WTC11 (cell line): Measurements from ENCODE around the gene MNT. TPM values are rescaled to one million over a fixed set of nuclear protein-coding genes. Genes with fewer than 3 reads are reported as not detected.

Experiments
- ATAC-seq: fragments of 200-7000 bp; cut with Tn5 transposase; 2 replicates; pipeline ENCODE4 v1.10.0; 2021; ENCODE audit warnings: mild to moderate bottlenecking, moderate library complexity
- CTCF ChIA-PET: fragments of 300-600 bp; sonication (Branson Sonifier 250); formaldehyde crosslinking; loops from one replicate; lab custom pipeline; 2021; ENCODE audit warnings: antibody characterized with exemption; lab: Charles Lee
- POLR2A ChIA-PET: fragments of 350-600 bp; sonication (Branson Sonifier 250); formaldehyde crosslinking; loops from one replicate; lab custom pipeline; 2021; ENCODE audit warnings: antibody characterized with exemption; lab: Charles Lee
- DNase-seq: peaks from one replicate; pipeline ENCODE4 v3.0.0; 2021; ENCODE audit warnings: low spot score
- H3K27ac Mint-ChIP-seq: 2 replicates; pipeline ENCODE4 v1.8.0; 2021; ENCODE audit warnings: mixed read lengths
- H3K27me3 Mint-ChIP-seq: 2 replicates; pipeline ENCODE4 v1.8.0; 2021; ENCODE audit warnings: low read depth, mild to moderate bottlenecking, moderate library complexity, mixed read lengths
- H3K36me3 Mint-ChIP-seq: 2 replicates; pipeline ENCODE4 v1.8.0; 2021; ENCODE audit warnings: mixed read lengths
- H3K4me1 Mint-ChIP-seq: 2 replicates; pipeline ENCODE4 v1.8.0; 2022; ENCODE audit warnings: mixed read lengths
- H3K4me3 Mint-ChIP-seq: 2 replicates; pipeline ENCODE4 v1.8.0; 2021; ENCODE audit warnings: mild to moderate bottlenecking, moderate library complexity, mixed read lengths
- H3K9me3 Mint-ChIP-seq: 2 replicates; pipeline ENCODE4 v1.8.0; 2021; ENCODE audit warnings: mixed read lengths
- ATF2 ChIP-seq: sonication (generic); formaldehyde crosslinking; IDR thresholded peaks from 2 replicates; pipeline ENCODE4 v1.8.1; 2022; ENCODE audit warnings: low read depth, missing genetic modification reagents, borderline replicate concordance
- CBFB ChIP-seq: sonication (generic); formaldehyde crosslinking; IDR thresholded peaks from 2 replicates; pipeline ENCODE4 v1.8.1; 2022; ENCODE audit warnings: mild to moderate bottlenecking, low read depth, missing genetic modification reagents
- CDX4 ChIP-seq: fragments of 250-450 bp; sonication (Bioruptor Pico); IDR thresholded peaks from 2 replicates; pipeline ENCODE4 v1.9.0; 2021; ENCODE audit warnings: moderate library complexity, mild to moderate bottlenecking, inconsistent platforms, borderline replicate concordance
- CREB1 ChIP-seq: sonication (generic); formaldehyde crosslinking; IDR thresholded peaks from 2 replicates; pipeline ENCODE4 v1.8.0; 2023; ENCODE audit warnings: mild to moderate bottlenecking, missing genetic modification reagents
- E2F1 ChIP-seq: sonication (generic); formaldehyde crosslinking; IDR thresholded peaks from 2 replicates; pipeline ENCODE4 v1.8.0; 2022; ENCODE audit warnings: mild to moderate bottlenecking, missing genetic modification reagents
- ESRRA ChIP-seq: sonication (generic); formaldehyde crosslinking; IDR thresholded peaks from 2 replicates; pipeline ENCODE4 v1.8.1; 2022; ENCODE audit warnings: mild to moderate bottlenecking, missing genetic modification reagents, borderline replicate concordance
- FOXK1 ChIP-seq: sonication (generic); formaldehyde crosslinking; IDR thresholded peaks from 2 replicates; pipeline ENCODE4 v1.8.0; 2022; ENCODE audit warnings: mild to moderate bottlenecking, moderate library complexity, missing genetic modification reagents
- GABPB1 ChIP-seq: sonication (generic); formaldehyde crosslinking; IDR thresholded peaks from 2 replicates; pipeline ENCODE4 v1.8.1; 2023; ENCODE audit warnings: mild to moderate bottlenecking, missing genetic modification reagents
- MYBL2 ChIP-seq: sonication (generic); formaldehyde crosslinking; IDR thresholded peaks from 2 replicates; pipeline ENCODE4 v1.8.1; 2023; ENCODE audit warnings: mild to moderate bottlenecking, moderate library complexity, missing genetic modification reagents
- NFYB ChIP-seq: sonication (generic); formaldehyde crosslinking; conservative IDR thresholded peaks from 2 replicates; pipeline ENCODE4 v1.8.0; 2022; ENCODE audit warnings: low read depth, missing genetic modification reagents
- RELA ChIP-seq: sonication (generic); formaldehyde crosslinking; IDR thresholded peaks from 2 replicates; pipeline ENCODE4 v1.8.1; 2022; ENCODE audit warnings: missing genetic modification reagents, mild to moderate bottlenecking, borderline replicate concordance
- SMAD4 ChIP-seq: sonication (generic); formaldehyde crosslinking; IDR thresholded peaks from 2 replicates; pipeline ENCODE4 v1.8.0; 2022; ENCODE audit warnings: mild to moderate bottlenecking, missing genetic modification reagents
- STAT6 ChIP-seq: sonication (generic); formaldehyde crosslinking; conservative IDR thresholded peaks from 2 replicates; pipeline ENCODE4 v1.8.1; 2023; ENCODE audit warnings: mild to moderate bottlenecking, low read depth, missing genetic modification reagents, moderate library complexity
- TCF7 ChIP-seq: sonication (generic); formaldehyde crosslinking; IDR thresholded peaks from 2 replicates; pipeline ENCODE4 v1.8.0; 2022; ENCODE audit warnings: mild to moderate bottlenecking, low read depth, missing genetic modification reagents, moderate library complexity
- TEAD1 ChIP-seq: sonication (generic); formaldehyde crosslinking; IDR thresholded peaks from 2 replicates; pipeline ENCODE4 v1.8.0; 2022; ENCODE audit warnings: mild to moderate bottlenecking, missing genetic modification reagents
- USF1 ChIP-seq: sonication (generic); formaldehyde crosslinking; IDR thresholded peaks from 2 replicates; pipeline ENCODE4 v1.8.0; 2022; ENCODE audit warnings: mild to moderate bottlenecking, missing genetic modification reagents
- ZNF219 ChIP-seq: sonication (generic); formaldehyde crosslinking; IDR thresholded peaks from 2 replicates; pipeline ENCODE4 v1.8.0; 2023; ENCODE audit warnings: missing genetic modification reagents, mild to moderate bottlenecking, borderline replicate concordance
- ZNF396 ChIP-seq: fragments of 250-450 bp; sonication (Bioruptor Pico); IDR thresholded peaks from 2 replicates; pipeline ENCODE4 v1.8.0; 2021; ENCODE audit warnings: mild to moderate bottlenecking, moderate library complexity, borderline replicate concordance
- ZNF512 ChIP-seq: sonication (generic); formaldehyde crosslinking; IDR thresholded peaks from 2 replicates; pipeline ENCODE4 v1.8.1; 2022; ENCODE audit warnings: missing genetic modification reagents, borderline replicate concordance
- ZNF532 ChIP-seq: fragments of 250-450 bp; sonication (Bioruptor Pico); IDR thresholded peaks from 2 replicates; pipeline ENCODE4 v1.9.0; 2021; ENCODE audit warnings: mild to moderate bottlenecking, borderline replicate concordance
- total RNA-seq: library from RNA; stranded (reverse); gene quantifications from 3 replicates; pipeline ENCODE4 v1.2.3, GENCODE V29; 2021

The MNT gene
- total RNA-seq, 1 experiment from 2014 or later: 21.6 TPM

- TF ChIP-seq TEAD1 (CRISPR knock-in tag) (no peak), SMAD4 (CRISPR knock-in tag) (no peak), NFYB (CRISPR knock-in tag) (no peak), ATF2 (no peak), MYBL2 (CRISPR knock-in tag) (peak; percentile 77; the same call in 1 of the 2 replicates), ZNF396 (CRISPR knock-in tag) (no peak), FOXK1 (peak; percentile 15; the same call in 1 of the 2 replicates), STAT6 (CRISPR knock-in tag) (no peak), CREB1 (no peak), RELA (CRISPR knock-in tag) (peak; percentile 71; the same call in 1 of the 2 replicates), ZNF512 (CRISPR knock-in tag) (no peak), USF1 (CRISPR knock-in tag) (no peak)
- TF ChIP-seq, all 79 proteins: peak for 7
These were observed 63.9 kb downstream of the MNT start, which contains the start of gene SGSM2 (continued) for GRCh38 chr17:2336852-2337543.

GRCh38 chr17:2336215-2336851 is 64.5 kb downstream of the MNT start, which contains the start of gene TSR1:
Gene TSR1, minus strand, starts transcription at chr17:2336457. Its CDS starts 30 bp downstream, at chr17:2336427.
- Mint-ChIP-seq H3K27ac (peak within 1 kb of the TSS; percentile 99), H3K4me1 (peaks cover 4% of the 10 kb centered on the region), H3K27me3 (no peaks in the 10 kb centered on the region), H3K36me3 (no peaks in the 10 kb centered on the region; the same call in 1 of the 2 replicates), H3K4me3 (no peak within 1 kb of the TSS; the same call in 1 of the 2 replicates), H3K9me3 (no peaks in the 10 kb centered on the region)
- ATAC-seq (peak; percentile 81), DNase-seq (peak; percentile 90)
- CTCF ChIA-PET: interaction anchor here (0.5 to 5.0 kb wide), 13 partner anchors 11 to 281 kb away, joined by 3 to 119 read pairs (median 13); partner anchors contain the start of genes HIC1, SMG6 and SRR
- POLR2A ChIA-PET: interaction anchor here (0.6 to 3.1 kb wide), 12 partner anchors 11 to 630 kb away, joined by 3 to 38 read pairs (median 4); partner anchors contain the start of genes SMG6 and SRR
- no peak for TF ChIP-seq TCF7
- TF ChIP-seq CDX4 (CRISPR knock-in tag): no peak
- no peak for TF ChIP-seq ESRRA (CRISPR knock-in tag)
- TF ChIP-seq GABPB1 (CRISPR knock-in tag): peak; percentile 81
- no peak for TF ChIP-seq ZNF532 (CRISPR knock-in tag)
- peak; percentile 73; the same call in 1 of the 2 replicates for TF ChIP-seq CBFB (CRISPR knock-in tag)
- peak; percentile 86 for TF ChIP-seq E2F1 (CRISPR knock-in tag)
- no peak for TF ChIP-seq ZNF219 (CRISPR knock-in tag)
